ENCODE data around the gene SFT2D1.

The SFT2D1 gene

DNA sequence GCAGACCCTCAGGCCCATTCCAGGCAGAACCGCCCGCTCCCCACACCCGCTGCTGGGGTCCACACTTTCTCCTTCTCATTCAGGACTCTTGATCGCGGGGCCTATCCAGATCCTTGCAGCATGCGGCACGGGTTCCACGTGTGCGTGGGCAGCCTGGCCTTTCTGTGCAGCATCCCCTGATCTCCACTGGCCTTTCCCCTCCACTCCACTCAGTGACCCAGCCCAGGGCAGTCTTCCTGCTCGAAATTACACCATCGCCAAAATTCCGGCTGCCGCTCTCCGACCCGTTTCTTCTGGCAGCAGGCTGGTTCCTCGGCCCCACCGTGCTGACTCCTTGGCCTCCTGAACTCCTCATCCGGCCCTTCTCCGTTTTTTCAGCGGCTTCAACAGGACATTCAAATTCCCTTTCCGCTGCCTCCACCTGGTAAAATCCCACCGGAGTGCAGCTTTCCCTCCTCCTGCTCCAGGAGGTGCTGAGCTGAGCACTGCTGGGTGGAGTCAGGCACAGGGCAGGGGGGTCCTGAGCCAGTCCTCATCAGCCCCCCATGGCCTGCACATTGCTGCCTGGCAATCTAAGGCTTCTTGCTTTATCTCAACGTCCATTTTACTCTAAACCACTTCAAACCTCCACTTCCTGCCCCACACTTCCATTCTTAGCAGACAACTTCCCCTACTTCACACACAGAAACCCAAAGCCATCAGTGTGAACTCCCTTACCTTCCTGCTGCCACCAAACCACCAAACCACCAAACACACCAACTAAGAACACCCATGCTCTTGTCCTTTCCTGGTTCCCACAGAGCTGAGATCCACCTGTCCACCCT is 9.0 kb downstream of the SFT2D1 start:
- peak; percentile 43 for DNase-seq

DNA sequence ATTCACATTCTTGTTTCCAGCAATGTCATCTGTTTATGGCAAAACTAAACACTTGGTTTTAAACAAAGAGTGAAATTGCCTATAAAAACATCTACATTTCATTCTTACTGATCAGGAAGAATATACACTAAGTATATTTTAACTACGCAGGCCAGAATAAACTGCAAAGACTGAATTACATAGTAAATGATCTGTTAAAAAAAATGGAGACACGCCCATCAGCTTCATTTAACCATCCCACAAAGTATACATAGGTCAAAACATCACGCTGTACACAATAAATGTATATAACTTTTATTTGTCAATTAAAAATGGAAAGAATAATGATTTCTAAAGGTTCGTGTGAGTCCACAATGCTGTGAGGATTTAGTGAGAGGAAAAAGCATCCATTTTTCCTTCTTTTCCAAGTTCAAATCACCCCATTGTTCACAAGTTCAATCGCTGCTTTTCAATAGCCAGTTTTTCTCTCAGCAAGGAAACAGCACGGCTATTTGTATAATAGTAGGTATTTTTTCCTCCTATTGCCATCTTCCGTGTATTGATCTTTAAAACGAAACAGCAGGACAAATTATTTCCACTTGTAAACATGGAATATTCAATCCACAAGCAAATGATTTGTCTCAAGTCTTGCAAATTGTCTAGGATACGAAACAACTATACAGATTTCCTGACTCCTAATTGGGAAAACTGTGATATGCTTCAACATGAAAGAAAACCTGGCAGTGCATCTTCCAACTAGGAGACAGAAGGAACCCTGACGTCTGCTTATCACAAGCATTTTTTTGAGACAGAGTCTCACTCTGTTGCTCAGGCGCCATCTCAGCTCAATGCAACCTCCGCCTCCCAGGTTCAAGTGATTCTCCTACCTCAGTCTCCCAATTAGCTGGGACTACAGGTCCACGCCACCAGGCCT is 10.6 kb downstream of the SFT2D1 start:
- DNase-seq: no peak

DNA sequence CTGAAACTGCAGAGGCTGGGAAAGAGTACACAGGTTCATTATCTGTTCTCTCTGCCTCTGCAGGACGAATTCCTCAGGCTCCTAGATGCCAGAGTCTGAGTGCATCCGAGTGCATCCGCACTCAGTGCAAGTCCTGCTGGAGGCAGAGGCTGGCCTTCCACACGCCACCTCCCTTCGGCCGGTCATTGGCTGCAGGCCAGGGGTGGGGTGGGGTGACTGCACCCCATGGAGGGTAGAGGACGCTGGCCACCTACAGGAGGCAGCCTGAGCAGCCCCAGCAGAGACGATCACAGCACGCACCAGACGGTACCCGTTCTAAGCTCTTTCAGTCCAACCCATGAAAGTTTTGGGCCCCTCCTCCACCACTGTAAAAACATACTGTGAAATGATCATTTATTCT is 11.7 kb downstream of the SFT2D1 start:
- no peak for DNase-seq

- DNase-seq: no peak
Measured at GRCh38 chr6:166325383-166326042, 16.8 kb downstream of the SFT2D1 start.

DNA sequence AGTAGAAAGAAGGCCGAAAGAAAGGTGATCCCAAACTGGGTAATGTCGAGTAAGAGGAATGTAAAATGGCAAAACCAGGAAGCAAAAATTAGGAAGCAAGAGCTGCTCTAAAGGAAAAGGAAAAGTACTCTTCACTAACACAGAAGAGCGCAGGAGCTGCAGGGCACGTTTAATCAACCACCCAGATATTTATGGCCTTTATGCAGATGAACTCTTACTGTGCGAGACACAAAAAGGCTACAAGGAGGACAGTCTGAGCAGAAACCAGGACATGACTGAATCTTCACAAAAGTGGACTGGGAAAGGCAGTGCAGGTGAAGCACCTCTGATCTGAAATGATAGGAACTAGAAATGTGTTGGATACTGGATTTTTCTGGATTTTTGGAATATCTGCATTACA is 18.9 kb downstream of the SFT2D1 start:
- no peak for DNase-seq

GRCh38 chr6:166318649-166319600 is 23.4 kb downstream of the SFT2D1 start:
- no peak for DNase-seq

- no peak for DNase-seq
Measured at GRCh38 chr6:166318227-166318626, 24.1 kb downstream of the SFT2D1 start.

DNA sequence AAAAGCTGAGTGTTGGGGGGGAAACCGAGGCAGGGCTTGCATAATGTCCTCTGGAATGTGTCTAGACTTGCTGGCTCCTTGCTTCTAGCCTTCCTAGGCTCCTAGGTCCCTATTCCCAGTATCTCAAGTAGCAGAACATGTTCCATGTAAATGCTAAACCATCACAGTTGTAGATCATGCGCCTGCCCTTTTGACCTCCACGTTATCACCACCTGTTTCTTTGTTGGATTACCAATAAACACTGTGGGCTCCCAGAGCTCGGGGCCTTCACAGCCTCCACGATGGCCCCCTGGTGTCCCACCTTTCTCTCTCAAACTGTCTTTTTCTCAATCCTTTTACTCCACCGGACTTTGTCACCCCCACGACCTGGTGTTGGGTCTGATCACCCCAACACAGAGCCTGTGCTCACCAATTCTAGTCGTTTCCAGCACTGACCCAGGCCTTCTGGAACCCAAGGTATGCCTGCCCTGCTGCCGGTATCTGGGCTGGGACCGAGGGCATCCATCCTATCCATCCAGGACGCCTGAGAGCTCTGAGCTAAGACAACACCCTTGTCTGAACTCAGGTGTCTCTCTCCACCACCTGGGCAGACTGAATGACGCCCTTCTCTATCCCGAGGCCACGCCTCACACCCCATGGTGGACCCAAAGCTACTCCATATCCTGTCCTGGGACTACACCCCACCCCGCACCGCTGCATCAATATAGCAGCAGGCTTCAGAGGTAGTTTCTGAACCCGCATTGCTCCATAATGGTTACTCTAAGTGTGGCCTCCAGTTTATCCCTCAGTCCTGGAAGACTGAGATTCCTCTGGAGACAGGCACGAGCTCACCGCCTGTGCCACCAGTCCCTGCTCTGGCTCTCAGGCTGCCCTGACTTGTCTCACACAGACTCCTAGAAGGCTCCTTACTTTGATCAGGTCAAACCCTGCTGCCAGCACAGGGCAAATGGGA is 24.8 kb downstream of the SFT2D1 start:
- no peak for DNase-seq

DNA sequence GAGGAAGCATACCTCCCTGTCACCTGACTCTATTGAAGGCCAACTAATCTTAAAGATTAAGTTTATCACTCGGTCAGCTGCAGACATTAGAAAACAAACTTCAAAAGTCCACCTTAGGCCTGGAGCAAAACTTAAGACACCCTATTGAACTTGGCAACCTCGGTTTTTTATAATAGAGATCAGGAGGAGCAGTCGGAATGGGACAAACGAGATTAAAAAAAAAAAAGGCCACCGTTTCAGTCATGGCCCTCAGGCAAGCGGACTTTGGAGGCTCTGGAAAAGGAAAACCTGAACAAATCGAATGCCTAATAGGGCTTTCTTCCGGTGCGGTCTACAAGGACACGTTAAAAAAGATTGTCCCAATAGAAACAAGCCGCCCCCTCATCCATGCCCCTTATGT is 26.9 kb downstream of the SFT2D1 start:
- no peak for DNase-seq

GRCh38 chr6:166314454-166314853 is 27.9 kb downstream of the SFT2D1 start:
- no peak for DNase-seq

- DNase-seq: peak; percentile 53
Measured at GRCh38 chr6:166313255-166314070, 28.9 kb downstream of the SFT2D1 start.

- no peak for DNase-seq
Measured at GRCh38 chr6:166312832-166313231, 29.5 kb downstream of the SFT2D1 start.

- no peak for DNase-seq
Measured at GRCh38 chr6:166310634-166311033, 31.7 kb downstream of the SFT2D1 start.

- no peak for DNase-seq
Measured at GRCh38 chr6:166309977-166310376, 32.4 kb downstream of the SFT2D1 start.

DNA sequence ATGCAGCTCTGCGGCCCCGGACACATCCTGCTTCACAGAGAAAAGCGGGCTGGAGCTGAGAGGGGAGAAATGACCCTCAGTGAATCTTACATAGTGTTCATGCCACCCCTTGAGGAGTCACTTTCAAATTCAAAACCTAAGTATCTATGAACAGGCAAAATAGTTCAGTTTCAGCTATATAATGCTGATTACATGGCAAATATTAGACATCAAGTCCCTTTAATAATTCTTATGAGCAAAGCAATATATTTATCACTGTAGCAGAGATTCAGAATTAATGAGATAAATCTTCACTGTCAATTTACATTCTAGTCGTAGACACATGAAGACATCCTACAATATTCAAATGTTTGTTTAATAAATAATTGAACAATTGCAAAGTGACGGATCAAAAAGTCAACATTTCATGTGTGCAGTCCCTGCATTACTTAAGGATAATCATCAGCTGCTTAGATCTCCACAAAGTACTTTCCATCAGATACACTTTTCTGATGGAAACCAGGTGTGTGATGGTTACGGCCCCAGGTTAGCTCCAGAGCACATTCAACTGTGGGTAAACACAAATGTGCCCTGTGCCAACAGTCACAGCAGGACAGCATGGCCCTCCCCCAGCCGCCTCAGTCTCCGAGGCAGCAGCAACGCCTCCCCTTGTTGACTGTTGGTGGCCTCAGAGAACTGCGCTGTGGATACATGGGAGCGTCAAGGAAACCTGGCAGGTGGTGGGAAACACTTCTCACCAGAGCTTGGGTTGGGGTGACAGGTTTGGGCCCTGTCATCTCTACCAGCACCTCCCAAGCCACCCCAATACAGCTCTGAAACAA is 33.4 kb downstream of the SFT2D1 start:
- no peak for DNase-seq

DNA sequence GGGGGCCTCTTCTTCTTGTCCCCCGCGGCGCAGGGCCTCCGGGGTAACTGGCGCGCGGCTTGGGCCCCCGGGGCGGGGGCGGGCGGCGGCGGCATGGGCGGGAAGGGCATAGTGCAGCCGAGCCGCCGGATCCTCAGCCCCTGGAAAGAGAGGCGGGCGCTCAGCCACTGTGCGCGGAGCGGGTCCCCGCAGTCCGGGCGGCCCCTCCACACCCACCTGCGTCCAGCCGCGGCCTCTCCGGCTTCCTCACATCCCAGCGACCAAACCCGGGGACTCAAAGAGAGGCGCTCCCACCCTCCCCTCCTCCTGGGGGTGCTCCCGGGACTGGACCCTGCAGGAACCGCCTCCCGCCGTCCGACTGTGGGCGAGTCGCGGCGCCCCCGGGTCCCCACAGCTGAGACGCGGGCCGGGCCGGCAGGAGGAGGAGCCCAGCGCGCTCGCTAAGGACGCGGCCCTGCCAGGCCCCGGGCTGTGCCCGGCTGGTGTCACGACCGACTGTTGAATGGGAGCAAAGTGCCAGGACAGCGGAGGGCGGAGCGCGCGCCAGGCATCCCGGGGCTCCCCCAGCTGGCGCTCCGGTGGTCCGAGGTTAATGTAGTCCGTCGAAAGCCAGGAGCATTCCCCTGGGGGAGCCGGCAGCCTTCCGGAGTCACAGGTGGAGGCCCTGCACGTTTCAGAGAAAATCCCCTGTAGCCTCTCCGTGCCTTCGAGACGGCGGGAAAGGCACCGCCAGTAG is 34.1 kb downstream of the SFT2D1 start, which contains the start of gene PRR18:
TSS of gene PRR18 (minus strand) at position 360 of the 736 bp plus-strand sequence. CDS start at position 110, 250 bp downstream.
- DNase-seq: no peak

DNA sequence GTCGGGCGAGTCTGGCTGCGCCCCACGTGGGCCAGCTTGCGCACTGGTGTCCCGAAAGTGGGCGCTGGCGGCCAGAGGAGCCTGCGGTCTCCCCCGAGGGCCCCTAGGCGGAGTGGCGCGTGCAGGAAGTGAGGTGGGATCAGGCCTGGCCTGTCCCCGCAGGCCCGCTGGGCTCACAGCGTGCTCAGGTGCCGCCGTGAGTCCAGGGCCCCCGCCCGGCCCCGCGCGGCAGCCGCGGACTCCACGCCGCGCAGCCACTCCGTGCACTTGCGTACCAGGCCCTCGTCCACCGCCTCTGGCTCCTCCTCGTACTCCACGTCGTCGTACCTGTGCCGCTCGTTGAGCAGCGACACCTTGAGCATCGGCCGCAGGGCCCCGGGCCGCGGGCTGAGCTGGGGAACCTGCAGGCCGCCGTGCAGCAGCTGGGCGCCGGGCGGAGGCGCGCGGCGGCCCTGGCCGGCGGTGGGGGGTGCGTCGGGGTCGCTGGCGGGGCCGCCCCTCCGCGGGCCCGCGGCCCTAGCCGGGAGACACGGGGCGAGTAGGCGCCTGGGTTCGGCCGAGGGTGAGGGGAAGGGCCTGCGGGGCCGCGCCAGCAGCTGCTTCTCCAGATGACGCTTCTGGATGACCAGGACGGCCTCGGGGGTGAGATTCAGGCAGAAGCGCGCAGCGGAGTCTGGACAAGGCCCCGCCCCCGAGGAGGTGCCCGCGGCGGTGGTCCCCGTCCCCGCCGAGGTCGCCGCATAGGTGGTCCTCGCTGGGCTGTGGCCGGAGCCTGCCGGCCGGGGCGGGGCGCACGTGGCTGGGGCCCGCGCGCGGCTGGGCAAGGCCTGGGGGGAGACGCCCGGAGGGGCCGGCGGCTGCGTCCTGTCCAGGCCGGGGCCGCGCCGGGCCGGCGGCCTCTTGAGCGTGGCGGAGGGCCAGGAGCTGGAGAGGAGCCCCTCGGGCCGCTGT is 35.0 kb downstream of the SFT2D1 start:
- DNase-seq: no peak

Measured in activated gamma-delta T cell treated with Interleukin-2 at 50 U/mL for 16 hours (primary cell).